KG1 (cell line): ENCODE measurements around the gene OR5AN1.
"Not testable (repeated sequence)": the region's sequence is repeated elsewhere in the genome, so short reads cannot be mapped to it uniquely, and the experiment has no call there.

Experiments
- DNase-seq: peaks from one replicate; lab custom pipeline; 2025; lab: John Stamatoyannopoulos, UW

Gene OR5AN1, protein sequence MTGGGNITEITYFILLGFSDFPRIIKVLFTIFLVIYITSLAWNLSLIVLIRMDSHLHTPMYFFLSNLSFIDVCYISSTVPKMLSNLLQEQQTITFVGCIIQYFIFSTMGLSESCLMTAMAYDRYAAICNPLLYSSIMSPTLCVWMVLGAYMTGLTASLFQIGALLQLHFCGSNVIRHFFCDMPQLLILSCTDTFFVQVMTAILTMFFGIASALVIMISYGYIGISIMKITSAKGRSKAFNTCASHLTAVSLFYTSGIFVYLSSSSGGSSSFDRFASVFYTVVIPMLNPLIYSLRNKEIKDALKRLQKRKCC

DNA sequence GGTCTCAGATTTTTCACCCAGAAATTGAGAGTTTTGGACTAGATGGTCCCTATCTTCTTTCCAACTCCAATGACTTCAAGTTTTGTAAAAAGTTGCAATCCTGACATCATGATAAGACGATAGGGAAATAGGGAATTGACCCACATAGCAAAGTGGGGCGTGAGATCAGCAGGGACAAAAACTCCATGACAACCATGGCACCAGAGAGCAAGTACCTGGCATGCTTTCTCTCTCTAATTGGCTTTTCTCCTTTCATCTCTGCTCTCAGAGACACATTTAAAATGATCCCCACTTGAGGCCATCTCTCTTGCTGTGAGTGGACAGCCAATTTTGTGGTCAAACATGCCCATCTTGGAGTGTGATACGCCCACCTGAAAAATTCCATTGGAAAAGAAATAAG, at the start of gene OR5AN1:
Gene OR5AN1 (plus strand): TSS at position 301 of the 400 bp plus-strand sequence. CDS start 5,564 bp downstream, outside the sequence.
- no peak for DNase-seq

DNA sequence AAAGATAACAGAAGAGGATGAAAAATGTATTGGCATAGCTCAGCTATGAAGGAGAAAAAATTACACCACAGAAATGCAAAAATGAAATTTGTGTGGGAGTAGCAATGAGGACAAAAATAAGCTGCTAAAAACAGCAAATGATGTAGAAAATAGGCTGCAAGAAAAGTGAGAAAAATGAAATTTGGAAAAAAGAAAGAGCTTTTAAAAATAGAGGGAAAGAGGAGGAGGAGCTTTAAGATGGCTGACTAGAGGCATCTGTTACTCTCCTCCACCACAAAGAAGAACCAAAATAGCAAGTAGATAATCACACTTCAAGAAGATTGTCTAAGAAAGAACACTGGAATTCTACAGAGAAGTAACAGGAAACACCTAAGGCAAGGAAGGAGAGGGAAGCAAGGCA, 23.7 kb upstream of the OR5AN1 start:
- no peak for DNase-seq

DNA sequence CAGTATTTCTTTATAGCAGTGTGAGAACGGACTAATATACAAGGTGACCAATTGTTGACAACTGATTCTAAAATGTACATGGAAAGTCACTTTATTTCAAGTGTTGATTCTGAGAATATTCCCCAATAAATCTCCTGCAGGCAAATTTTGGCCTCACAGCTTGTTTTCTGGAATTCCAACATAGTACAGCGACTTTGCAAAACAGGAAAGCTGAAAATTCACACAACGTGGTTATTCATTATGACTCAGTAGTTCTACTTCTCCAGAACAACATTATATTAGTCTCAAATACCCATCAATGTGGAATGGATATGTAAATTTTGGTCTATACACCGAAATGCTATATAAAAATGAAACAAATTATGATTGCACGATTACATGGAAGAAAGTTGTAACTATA, 22.5 kb upstream of the OR5AN1 start:
- DNase-seq, result no peak

DNA sequence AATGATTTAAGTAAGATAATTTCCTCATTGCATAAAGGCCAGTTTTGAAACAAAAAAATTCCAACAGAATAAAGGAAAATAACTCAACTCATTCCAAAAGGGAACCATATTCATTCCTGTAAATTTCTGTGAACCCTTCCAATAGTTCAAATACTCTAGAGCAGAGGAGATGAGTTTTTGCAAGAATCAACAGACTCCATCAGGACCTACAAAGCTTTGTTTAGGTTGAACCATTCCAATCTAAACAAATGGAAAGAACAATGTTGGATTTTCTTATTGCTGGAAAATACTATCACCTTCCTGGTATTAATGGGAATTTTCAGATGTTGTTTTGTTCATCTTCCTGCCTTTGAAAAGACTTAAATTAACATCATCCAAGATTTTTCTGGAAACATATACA, 21.8 kb upstream of the OR5AN1 start:
- no peak for DNase-seq

DNA sequence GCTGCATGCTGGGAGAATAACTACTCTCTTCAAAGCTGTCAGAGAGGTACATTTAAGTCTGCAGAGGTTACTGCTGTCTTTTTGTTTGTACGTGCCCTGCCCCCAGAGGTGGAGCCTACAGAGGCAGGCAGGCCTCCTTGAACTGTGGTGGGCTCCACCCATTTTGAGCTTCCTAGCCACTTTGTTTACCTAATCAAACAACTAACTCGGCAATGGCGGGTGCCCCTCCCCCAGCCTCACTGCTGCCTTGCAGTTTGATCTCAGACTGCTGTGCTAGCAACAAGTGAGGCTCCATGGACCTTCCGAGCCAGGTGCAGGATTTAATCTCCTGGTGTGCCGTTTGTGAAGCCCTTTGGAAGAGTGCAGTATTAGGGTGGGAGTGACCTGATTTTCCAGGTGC, 9.0 kb upstream of the OR5AN1 start:
- not testable (repeated sequence) for DNase-seq

DNA sequence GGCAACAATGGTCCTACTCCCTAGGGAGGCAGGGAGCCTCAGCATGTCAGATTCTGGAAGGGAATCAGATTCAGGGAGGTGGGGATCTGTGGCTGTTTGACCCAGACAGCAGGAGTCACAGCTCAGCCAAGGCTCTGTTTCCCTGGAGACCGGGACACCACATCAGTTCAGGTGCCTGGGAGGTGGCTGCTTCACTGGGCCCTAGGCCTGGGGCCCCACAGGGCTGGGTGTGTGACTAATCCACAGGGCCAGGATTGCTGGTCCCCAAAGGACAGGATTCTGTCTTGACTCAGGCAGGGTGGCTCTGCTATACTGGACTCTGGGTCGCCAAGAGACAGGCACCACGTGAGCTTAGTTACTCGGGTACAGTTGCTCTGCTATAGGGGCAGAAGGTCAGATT, 3.5 kb upstream of the OR5AN1 start:
- DNase-seq, result no peak

DNA sequence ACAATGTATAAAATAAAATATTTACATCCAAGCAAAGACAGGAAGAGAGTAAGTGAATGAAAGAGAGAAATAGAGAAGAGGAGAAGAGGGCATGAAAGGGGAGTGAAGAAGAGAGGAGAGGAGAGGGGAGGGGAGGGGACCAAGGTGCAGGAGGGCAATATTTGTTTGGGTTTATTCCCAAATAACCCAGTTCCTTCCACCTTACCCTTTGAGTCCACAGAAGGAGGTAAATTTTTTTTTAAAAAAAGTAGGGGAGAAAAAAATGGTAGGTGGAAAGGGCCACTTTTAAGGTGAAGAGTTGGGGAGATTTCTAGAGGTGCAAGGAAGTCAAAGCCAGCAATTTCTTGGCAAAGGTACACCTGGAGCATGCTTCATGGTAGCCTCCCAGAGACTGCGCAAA, 2.1 kb upstream of the OR5AN1 start:
- no peak for DNase-seq

DNA sequence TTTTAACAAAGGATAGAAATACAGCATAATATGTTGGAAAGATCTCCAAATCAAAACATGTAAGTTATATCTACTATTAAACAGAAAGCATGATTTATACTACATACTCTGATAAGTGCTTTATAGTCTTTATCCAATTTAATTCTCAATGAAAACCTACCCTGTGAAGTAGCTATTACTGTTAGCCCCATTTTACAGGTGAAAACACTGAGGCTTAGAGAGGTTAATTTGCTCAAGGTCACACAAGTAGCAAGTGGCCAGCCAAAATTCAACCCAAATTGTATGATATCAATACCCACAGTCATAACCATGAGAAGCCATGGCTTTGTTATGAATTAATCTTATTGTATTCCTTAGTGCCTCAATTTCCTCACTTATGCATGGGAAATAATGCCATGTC, 675 bp upstream of the OR5AN1 start:
- no peak for DNase-seq

DNA sequence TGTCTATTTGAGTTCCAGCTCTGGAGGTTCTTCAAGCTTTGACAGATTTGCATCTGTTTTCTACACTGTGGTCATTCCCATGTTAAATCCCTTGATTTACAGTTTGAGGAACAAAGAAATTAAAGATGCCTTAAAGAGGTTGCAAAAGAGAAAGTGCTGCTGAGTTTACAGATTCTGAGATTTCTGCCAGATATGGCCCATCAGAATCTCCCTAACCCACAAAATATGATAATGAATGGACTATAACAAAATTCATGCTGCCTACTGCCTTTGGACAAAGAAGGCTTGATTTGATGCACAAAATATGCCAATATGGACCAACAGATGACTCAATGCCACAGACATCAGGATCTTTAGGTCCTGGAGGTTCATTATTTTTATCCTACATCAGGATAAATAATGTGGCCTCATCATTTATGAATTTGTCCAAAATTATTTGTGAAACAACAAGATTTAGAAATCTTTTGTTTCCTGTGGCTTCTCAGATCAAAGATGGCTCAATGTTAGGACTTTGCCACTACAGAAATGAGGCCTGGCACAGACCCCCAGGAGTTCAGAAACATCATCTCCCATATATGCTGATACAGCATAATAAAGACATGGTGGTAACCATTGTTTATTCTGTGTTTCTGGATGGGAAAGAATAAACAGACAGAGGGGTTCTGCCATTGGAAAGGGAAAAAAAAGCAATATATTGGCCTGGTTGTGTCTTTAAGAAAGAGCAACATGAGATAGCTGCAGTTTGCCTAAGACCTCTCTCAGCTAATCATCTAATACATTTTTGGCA, 6.7 kb downstream of the OR5AN1 start:
- no peak for DNase-seq

DNA sequence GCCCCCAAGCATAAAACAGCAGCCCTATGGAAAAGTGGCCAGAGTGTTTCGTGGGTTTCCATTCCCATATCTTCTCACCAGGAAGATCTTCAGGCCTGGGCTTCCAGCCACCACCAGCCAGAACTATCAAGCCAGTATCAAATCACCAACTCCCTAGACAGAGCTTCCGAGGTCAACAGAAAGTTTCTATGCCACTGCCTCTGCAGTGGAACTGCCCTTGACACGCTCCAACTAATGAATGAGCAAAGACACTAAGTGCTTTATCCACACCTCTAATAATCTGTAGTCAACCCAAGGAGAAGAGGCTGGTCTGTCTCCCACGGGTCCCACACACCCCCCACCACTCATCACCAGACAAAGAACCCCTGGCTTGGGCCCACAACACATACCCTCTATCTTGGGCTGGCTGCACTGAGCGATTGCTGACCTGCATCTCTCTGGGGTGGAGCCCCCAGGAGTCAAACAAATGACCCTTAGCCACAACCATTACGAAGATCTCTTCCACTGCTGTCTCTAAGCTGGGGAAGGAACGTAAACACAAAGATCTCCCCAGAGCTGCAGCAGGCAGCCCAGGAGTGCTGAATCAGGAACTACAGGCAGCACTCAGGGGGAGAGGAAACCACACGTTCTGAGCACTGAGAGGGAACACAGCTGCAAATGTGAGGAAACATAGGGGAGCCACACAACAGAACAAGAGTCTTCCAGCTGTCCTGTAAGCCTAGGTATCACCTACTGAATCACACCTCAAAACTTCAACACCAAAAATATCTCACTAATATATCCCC, 9.7 kb downstream of the OR5AN1 start:
- peak; percentile 62 for DNase-seq

DNA sequence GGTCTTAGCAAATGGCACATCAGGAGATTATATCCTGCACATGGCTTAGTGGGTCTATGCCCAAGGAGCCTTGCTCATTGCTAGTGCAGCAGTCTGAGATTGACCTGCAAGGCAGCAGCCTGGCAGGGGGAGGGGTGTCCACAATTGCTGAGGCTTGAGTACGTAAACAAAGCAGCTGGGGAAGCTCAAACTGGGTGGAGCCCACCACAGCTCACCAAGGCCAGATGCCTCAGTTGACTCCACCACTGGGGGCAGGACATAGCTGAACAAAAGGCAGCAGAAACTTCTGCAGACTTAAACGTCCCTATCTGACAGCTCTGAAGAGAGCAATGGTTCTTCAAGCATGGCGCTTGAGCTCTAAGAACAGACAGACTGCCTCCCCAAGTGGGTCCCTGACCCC, 13.6 kb downstream of the OR5AN1 start:
- DNase-seq, result not testable (repeated sequence)

DNA sequence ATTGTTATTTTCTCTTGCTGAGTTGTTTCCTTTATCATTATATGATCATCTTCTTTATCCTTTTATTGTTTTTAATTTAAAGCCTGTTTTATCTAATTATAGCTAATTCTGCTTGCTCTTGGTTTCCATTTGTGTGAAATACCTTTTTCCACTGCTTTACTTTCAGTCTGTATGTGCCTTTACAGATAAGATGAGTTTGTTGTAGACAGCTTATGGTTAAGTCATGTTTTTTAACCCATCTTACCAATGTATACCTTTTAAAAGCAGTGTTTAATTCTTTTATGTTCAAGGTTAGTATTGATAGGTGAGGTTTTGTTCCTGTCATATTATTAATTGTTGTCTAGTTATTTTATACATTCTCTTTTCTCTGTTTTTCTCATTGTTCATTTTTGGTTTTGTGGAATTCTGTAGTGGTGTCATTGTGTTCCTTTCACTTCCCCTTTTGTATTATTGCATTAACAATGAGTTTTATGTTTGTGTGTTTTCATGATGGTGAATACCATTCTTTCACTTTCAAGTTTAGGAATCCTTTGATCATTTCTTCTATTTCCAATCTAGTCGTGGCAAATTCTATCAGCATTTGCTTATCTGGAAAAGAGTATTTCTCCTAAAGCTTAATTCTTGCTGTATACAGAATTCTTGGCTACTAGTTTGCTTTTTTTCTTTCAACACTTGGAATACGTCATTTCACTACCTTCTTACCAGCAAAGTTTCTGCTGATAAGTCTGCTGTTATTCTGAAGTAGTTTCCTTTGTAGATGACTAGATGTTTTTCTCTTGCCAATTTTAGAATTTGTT, 21.8 kb downstream of the OR5AN1 start:
- DNase-seq, result no peak

DNA sequence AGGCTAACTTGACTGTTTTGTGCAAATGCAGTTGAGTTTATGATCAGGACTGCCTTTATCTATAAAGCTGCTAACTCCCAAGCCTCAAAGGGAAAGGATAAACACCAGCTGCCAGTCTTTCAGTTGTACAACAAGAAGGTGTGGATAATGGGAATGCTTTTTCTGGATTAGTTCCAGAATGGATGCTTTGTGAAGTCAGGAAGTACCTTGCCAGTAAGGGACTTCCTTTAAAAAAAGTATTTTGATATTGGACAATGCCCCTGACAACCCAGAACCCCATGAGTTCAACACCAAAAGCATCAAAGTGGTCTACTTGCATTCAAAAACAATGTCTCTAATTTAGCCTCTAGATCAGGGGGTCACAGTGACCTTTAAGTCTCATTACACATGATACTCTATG, 35.5 kb downstream of the OR5AN1 start:
- DNase-seq, result no peak

DNA sequence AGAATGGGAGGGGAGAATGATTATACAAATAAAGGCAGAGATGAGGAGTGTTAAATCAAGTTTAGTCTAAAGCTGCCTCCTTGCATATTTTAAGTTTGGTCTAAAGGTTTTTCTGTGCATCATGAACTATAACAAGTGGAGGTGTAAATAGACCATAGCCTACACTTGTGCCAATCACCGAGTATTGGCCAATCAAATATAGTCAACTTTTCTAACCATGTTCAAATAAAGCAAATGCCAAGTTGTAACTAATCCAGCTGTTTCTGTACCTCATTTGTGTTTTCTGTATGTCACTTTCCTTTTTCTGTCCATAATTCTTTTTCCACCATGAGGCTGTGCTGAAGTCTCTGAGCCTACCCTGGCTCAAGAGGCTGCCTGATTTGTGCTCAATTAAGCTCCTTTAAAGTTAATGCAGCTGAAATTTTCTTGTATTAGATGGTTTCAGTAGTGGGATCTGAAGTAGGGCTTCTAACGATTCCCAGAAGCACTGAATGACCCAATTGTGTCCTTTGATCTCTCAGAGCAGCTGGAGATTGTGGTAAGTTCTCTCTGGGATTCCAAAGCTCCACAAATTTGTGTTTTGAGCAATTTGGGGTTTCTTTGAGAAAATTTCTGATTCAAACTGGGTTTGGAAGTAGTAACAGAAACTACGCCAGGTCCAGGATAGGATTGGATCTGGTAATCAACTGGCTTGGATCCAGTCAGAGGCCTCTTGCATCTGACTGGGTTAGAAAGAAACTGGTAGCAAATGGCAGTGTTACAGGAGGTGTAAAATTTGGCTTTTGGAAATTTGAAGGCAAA, 42.0 kb downstream of the OR5AN1 start:
- no peak for DNase-seq

DNA sequence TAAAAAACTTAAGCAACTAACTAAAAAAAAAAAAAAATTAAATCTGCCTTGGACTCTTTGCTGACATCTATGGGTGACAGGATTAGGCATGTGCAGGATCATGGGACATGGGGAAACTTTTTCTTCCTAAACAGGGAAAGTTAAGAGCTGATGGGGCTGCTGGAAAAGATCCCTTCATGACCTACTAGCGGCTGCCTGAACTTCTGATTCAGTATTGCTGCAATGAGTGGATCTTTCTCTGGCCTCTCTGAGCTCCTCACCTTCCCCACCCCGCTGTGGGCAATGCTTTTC, 42.5 kb downstream of the OR5AN1 start:
- no peak for DNase-seq

DNA sequence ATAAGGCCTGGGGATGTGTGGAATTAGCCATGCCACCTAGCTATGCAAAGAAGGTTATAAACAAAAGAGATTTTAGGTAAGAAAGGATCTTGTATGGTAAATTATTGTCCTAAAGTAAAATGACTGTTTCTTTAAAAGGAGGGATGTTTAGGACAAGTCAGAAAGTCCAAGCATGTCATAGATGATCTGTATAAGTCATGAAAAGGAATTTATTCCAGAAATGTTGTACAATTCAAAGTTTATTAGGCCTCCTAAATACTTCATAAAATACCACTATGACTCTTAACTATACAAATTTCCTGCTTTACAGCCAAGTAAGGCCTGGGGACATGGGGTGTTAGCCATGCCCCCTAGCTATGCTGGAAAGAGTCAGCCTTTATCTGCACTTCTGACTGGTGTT, 44.9 kb downstream of the OR5AN1 start:
- no peak for DNase-seq

DNA sequence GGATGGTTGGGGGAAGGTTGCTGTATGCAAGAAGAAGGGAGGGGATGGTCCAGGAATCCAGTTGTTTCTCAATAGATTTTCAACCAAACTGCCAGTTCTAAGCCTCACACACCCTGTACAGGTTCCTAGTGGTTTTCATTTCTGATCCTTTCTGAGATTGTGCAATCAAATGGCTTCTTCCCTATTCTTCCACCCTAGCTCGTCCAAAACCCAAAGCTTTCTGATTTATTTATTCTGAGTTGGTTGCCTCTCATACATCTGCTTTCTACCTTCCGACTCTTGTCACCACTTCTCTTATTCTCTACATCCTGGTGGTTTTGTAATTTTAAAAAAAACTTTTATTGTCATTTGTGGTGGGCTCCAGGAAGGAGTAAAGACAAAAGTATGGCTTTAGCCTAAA, 55.0 kb downstream of the OR5AN1 start:
- peak; percentile 73 for DNase-seq

DNA sequence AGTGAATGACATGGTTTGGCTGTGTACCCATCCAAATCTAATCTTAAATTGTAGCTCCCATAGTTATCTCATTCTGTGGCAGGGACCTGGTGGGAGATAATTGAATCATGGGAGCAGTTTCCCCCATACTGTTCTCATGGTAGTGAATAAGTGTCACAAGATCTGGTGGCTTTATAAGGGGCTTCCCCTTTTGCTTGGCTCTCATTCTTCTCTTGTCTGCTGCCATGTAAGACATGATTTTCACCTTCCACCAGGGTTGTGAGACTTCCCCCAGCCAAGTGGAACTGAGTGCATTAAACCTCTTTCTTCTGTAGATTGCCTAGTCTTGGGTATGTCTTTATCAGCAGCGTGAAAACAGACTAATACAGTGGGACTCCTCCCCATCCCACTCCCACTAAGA, 56.4 kb downstream of the OR5AN1 start:
- no peak for DNase-seq

DNA sequence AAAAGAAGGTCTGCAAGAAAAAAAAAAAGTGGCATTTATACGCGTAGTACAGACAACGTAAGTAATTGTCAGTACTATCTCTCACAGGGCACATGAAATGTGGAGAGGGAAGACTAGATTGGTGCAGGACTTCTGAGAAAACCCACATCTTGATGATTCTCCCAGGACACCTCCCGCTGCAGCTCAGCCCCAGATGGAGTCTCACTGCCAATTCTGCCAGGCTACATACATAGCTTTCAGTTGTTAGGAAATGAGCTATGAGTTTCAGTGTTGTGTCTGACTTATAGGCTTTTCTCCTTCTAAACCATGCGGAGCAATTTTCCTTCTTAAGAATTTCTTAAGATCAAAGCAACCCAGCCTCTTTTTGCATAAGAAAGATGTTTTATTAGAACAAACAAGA, 57.9 kb downstream of the OR5AN1 start:
- no peak for DNase-seq

DNA sequence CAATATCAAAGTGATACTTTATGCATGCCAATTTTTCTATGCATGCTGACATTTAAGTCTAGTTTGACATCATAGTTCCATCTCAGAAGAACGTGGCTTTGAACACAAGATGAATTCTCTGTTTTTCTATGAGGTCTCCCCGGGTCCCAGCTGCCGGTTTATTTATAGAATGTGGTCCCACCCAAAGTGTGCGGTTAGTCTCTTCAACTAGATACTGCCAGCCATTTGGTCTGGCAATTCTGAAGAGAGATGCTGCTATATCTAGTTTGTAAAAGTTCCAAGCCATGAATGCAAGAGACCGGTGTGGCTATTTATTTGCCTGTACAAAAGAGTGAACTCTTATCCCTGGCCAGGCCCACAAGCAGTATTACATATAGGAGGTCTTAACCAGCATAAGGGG, 58.3 kb downstream of the OR5AN1 start:
- no peak for DNase-seq

DNA sequence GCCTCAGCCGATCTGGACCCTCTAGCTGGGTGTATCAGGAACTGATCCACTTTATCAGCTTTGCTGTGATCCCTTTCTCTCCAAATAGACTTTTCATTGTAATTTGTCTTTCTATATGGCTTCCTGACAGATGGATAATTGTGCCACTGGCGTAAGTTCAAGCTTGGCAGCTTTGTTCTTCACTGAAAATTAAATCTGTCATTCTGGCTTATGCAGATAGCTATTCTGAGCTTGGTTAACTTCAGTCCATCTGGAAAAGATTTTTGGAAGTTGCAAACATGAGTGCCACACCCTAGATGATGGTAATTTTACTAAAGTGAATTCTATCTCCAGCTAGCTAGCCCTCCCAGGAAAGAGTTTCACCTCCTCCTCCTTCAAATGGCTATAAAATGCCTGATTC, 59.5 kb downstream of the OR5AN1 start:
- no peak for DNase-seq
